8988T (cell line): ENCODE data around the gene TRPC4AP.

ENCODE experiments used
- DNase-seq: peaks from one replicate; pipeline ENCODE4 v3.0.0; 2011

The TRPC4AP gene

DNA sequence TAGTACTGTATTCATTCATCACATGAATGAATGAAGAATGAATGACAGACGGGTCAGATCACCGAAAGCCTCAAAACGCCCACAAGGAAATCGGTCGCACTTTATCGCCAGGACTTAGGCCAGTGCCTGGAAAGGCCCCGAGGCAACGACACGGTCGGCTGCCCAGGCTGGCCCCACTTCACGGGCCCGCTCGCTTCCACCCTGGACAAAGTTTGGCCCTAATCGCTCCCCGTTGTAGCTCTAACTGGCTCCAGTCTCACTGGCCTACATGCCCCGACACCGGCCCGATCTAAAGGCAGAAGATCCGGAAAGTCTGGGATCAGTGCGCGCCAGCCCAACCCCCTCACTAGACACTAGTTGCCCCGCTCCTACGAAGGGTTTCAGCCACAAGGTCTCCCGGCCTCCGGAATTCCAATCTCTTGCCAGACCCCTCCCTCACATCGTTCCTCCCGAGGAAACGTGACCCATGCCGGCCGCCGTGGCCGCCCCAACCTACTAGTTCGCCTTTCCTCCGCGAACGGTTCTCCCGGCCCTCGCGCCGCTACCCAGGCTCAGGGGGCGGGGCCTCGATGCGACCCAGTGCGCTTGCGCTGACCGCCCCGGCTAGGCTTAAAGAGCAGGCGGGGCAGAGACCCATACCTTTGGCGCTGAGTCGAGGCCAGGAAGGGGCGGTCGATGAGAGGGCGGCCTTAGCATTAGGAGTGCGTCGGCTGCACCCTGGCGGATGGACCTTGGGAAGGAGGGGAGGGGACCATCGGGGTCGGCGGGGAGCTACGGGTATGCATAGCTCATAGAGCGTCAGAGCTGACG is 137.2 kb downstream of the TRPC4AP start, which contains the start of the genes GSS and MYH7B:
GSS (minus strand) TSS at position 576 of the 810 bp plus-strand sequence. CDS start 3,954 bp downstream, outside the sequence.
MYH7B (plus strand) TSS at position 638 of the 810 bp plus-strand sequence. CDS start 22,138 bp downstream, outside the sequence.
- DNase-seq = peak; percentile 91

DNA sequence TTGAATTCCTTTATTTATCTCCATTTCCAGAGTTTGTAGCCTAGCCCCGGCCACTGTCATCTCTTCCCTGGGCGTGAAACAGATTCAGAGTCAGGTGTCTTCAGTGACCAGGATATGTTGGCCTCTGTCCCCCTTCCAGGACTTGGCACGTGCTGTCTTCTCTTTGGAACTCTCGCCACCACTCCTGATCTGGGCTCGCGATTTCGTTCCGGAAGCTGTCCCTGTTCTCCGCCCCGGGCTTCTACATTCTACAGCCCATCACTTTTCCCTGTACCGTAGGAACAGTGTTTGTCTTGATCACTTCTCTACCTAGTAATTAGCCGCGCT is 137.7 kb downstream of the TRPC4AP start:
- DNase-seq = no peak

DNA sequence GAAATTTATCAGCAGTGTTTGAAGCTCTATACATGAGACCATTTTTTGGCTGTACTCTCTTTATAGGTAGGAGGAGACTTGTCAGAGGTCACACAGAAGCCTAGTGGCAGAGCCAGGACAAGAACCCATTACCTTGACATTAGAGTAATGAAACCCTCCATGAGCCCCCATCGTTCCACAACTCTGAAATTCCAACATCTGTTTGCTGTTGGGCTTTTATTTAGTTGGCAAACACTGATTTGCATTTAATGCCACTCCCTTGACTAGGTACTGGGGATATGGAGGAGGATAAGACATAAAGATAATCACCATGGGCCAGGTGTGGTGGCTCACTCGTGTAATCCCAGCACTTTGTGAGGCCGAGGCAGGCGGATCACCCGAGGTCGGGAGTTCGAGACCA is 138.6 kb downstream of the TRPC4AP start:
- DNase-seq = no peak

DNA sequence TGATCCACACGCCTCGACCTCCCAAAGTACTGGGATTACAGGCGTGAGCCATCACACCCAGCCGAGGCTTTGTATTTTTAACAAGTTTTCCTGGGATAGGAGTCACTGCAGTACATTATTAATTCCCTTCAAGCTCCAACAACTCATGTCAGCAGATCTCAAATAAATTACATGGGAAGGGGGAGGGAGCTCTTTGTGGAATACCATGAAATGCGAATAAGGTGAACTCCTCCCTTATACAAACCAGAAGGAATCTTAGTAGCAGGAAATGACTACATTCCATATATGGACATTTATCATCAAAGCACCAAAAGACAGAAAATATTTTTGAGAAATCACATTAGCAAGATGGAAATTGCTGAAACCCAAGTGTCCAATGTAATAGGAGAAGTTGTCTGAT is 139.9 kb downstream of the TRPC4AP start:
- no peak for DNase-seq
